Lower leg skin (tissue), 3 donors: ENCODE measurements around the gene BST2.

Experiments used
- CTCF ChIP-seq, 3 donors: fragments of 450-650 bp; IDR thresholded peaks; one replicate each; pipeline ENCODE4 v1.5.1; 2016; ENCODE audit warnings: antibody characterized with exemption in 3 of 3, mild to moderate bottlenecking in 3 of 3, moderate library complexity in 2 of 3
- POLR2A ChIP-seq, 2 donors: fragments of 450-650 bp; IDR thresholded peaks; one replicate each; pipeline ENCODE4 v1.6.1; 2016 to 2017; ENCODE audit warnings: antibody characterized with exemption in 2 of 2, mild to moderate bottlenecking in 1 of 2, moderate library complexity in 1 of 2

GRCh38 chr19:17429641-17430113 lies 24.2 kb upstream of the BST2 start:
- TF ChIP-seq CTCF (IDR thresholded peaks at IDR 0.05) (no peak), POLR2A (IDR thresholded peaks at IDR 0.05) (no peak)
